GM12873 (cell line): ENCODE data around the gene LRP1B.

Experiments used
- TF ChIP-seq, protein P1 (sequence below): IDR thresholded peaks from 2 replicates; pipeline ENCODE4 v1.5.1; 2012; ENCODE audit warnings: low read depth, mild to moderate bottlenecking, moderate library complexity, low read length, control low read depth; ENCODE audit not compliant: insufficient read depth; ENCODE audit errors: missing control alignments

Gene LRP1B

DNA sequence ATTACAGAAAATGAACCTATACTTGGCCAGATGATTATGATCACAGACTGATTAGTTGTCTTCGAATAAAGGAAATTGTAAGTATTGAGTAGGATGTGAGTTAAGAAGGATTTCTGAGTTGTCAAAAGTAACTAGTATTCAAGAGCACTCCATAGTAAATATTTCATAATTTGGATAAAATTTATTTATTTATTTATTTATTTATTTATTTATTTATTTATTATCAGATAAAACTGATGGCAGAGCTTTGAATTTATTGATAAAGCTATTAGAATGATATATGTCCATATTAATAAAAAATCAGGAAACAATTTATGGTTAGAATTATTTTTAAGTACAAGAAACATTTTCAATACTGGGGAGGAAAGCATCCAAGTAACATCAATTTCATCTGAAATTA lies 1634.1 kb downstream of the LRP1B start:
- TF ChIP-seq, protein P1, sequence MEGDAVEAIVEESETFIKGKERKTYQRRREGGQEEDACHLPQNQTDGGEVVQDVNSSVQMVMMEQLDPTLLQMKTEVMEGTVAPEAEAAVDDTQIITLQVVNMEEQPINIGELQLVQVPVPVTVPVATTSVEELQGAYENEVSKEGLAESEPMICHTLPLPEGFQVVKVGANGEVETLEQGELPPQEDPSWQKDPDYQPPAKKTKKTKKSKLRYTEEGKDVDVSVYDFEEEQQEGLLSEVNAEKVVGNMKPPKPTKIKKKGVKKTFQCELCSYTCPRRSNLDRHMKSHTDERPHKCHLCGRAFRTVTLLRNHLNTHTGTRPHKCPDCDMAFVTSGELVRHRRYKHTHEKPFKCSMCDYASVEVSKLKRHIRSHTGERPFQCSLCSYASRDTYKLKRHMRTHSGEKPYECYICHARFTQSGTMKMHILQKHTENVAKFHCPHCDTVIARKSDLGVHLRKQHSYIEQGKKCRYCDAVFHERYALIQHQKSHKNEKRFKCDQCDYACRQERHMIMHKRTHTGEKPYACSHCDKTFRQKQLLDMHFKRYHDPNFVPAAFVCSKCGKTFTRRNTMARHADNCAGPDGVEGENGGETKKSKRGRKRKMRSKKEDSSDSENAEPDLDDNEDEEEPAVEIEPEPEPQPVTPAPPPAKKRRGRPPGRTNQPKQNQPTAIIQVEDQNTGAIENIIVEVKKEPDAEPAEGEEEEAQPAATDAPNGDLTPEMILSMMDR, result no peak

DNA sequence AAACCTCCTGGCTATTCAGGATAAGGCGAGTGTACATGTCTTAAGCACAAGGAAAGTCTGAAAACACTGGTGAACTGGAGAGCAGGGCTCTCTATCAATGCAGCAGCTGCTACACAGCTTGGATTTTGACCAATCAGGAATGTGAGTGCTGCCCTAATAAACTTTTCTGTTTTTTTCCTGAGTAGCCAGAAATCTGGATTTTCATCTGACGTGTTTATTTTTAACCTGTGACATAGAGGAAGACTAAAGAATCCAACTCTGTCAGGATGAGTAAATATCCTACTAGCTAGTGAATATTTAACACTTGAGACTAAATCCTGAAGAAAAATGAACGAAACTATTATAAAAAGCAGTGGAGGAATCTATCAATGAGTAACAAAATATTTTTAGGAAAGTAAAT lies 1638.9 kb downstream of the LRP1B start:
- TF ChIP-seq, protein P1, result no peak

DNA sequence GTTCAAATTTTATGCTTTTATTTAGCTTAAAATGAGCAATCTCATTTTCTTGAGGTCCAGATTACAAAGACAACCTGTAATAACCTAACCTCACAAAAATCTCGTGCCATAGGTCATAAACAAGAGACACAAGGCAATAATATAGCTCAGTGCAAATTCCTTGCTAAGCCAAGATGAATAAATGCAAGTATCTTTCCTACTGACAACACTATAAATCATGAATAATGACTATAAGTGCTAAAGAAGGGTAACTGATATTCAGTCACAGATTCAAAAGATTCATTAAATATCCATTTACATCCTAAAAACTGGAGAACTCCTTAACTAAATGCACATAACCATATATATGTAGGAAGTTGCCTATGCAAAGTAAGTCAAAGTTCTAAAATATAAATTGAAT lies 1641.6 kb downstream of the LRP1B start:
- TF ChIP-seq, protein P1, result no peak

DNA sequence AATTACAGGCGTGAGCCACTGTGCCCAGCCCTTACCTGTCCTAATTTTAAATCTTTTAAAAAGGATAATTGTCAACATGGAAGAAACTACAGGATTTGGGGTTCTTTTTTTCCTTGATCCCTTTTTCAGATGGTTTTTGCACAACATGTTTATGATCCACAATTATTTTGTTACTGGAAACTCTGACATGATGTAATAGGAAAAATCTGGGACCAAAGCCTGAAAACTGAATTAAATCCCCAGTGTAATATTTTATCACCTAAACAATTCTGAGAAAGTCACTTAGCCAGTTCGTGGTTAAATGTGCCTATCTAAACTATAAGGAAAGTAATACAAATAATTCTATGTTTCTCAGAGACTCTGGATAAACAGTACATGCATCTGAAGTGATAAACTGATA lies 1649.7 kb downstream of the LRP1B start:
- TF ChIP-seq, protein P1, result no peak

DNA sequence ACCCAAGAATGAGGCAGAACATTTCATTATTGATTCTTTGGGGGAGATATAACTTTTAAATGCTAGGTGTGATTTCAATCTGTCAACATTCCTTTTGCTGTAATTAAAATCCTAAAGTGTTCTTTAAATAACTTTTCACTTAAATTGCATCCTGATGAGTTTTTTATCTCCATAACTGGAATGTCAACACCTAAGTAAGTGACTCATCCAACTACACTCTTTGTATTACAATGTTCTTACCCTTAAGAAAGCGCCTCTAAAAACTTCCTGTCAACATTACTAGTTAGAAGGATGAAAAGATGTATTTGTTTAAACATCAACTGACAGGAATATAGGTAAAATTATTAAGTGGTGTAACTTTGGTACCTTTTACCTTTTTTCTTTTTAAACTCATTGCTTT lies 1657.0 kb downstream of the LRP1B start:
- TF ChIP-seq, protein P1, result no peak

DNA sequence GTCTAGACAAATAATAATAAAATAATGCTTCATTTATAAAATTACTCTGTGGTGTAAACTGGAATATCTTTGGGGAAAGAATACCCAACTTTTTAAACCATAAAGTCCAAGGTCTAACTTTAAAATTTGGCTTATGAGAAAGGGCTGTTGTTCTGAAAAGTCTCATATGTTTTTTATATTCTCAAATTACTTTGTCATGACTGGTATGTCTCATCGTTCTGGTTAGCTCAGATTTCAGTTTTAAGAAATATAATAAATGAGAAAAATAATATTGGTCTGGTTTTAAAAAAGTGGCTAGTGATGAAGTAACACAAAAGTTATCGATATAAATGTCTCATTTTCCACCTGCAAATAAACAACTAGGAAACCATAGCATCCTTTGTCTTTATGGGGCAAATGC lies 1658.1 kb downstream of the LRP1B start:
- TF ChIP-seq, protein P1, result no peak

DNA sequence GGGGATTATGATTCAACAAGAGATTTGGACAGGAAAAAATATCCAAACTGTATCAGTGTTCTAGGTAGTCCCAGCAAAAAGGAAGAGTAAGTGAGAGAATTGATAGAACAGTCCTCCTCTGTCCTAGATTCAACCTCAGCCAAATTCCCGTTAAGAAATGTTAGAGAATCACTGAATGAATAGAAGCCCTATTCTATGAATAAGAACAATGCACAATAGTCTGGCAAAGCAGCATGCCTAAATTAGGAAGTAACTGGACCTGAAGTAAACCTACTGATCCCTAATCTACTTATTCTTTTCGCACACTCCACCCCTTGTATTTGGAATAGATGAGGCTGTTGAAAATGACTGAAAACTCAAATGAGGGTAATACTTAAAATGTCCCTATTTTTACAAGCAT lies 1665.5 kb downstream of the LRP1B start:
- TF ChIP-seq, protein P1, result no peak
